HEK293 (cell line): ENCODE data around the gene AMBRA1.

Source experiments
- GLIS1 ChIP-seq: fragments of 450-650 bp; formaldehyde crosslinking; IDR thresholded peaks from 2 replicates; pipeline ENCODE4 v1.5.1; 2016; ENCODE audit warnings: missing biosample characterization, missing genetic modification characterization
- HOXA7 ChIP-seq: sonication (generic); formaldehyde crosslinking; IDR thresholded peaks from 2 replicates; pipeline ENCODE4 v1.8.1; 2022; ENCODE audit warnings: missing genetic modification reagents, borderline replicate concordance
- KLF7 ChIP-seq: fragments of 450-650 bp; formaldehyde crosslinking; IDR thresholded peaks from 2 replicates; pipeline ENCODE4 v1.5.1; 2016; ENCODE audit warnings: missing biosample characterization, missing genetic modification characterization, borderline replicate concordance
- MZF1 ChIP-seq: fragments of 450-650 bp; formaldehyde crosslinking; IDR thresholded peaks from 2 replicates; pipeline ENCODE4 v1.5.1; 2017; ENCODE audit warnings: missing biosample characterization, missing genetic modification characterization, borderline replicate concordance
- OSR2 ChIP-seq: fragments of 450-650 bp; formaldehyde crosslinking; IDR thresholded peaks from 2 replicates; pipeline ENCODE4 v1.5.1; 2016; ENCODE audit warnings: missing biosample characterization, missing genetic modification characterization
- OVOL3 ChIP-seq: fragments of 450-650 bp; formaldehyde crosslinking; IDR thresholded peaks from 2 replicates; pipeline ENCODE4 v1.5.1; 2016; ENCODE audit warnings: missing biosample characterization, missing genetic modification characterization
- PRDM10 ChIP-seq: fragments of 450-650 bp; formaldehyde crosslinking; IDR thresholded peaks from 2 replicates; pipeline ENCODE4 v1.5.1; 2016; ENCODE audit warnings: missing biosample characterization, missing genetic modification characterization
- RBAK ChIP-seq: fragments of 450-650 bp; formaldehyde crosslinking; IDR thresholded peaks from 2 replicates; pipeline ENCODE4 v1.5.1; 2016; ENCODE audit warnings: missing biosample characterization, missing genetic modification characterization
- SP7 ChIP-seq: fragments of 450-650 bp; formaldehyde crosslinking; IDR thresholded peaks from 2 replicates; pipeline ENCODE4 v1.5.1; 2016; ENCODE audit warnings: missing biosample characterization, missing genetic modification characterization
- ZBTB7A ChIP-seq: fragments of 450-650 bp; formaldehyde crosslinking; IDR thresholded peaks from 2 replicates; pipeline ENCODE4 v1.5.1; 2016; ENCODE audit warnings: low read depth, missing biosample characterization, missing genetic modification characterization
- ZIC2 ChIP-seq: fragments of 450-650 bp; formaldehyde crosslinking; IDR thresholded peaks from 2 replicates; pipeline ENCODE4 v1.5.1; 2016; ENCODE audit warnings: missing biosample characterization, missing genetic modification characterization
- ZNF112 ChIP-seq: fragments of 450-650 bp; formaldehyde crosslinking; IDR thresholded peaks from 2 replicates; pipeline ENCODE4 v1.5.0; 2017; ENCODE audit warnings: missing biosample characterization, missing genetic modification characterization
- ZNF16 ChIP-seq: fragments of 450-650 bp; formaldehyde crosslinking; IDR thresholded peaks from 2 replicates; pipeline ENCODE4 v1.5.1; 2016; ENCODE audit warnings: low read depth, missing biosample characterization, missing genetic modification characterization
- ZNF266 ChIP-seq: fragments of 450-650 bp; formaldehyde crosslinking; IDR thresholded peaks from 2 replicates; pipeline ENCODE4 v1.5.1; 2016; ENCODE audit warnings: missing biosample characterization, missing genetic modification characterization, low read depth
- ZNF311 ChIP-seq: fragments of 450-650 bp; formaldehyde crosslinking; IDR thresholded peaks from 2 replicates; pipeline ENCODE4 v1.5.1; 2017; ENCODE audit warnings: missing biosample characterization, missing genetic modification characterization, borderline replicate concordance
- ZNF366 ChIP-seq: fragments of 450-650 bp; formaldehyde crosslinking; conservative IDR thresholded peaks from 2 replicates; pipeline ENCODE4 v1.5.1; 2016; ENCODE audit warnings: missing biosample characterization, missing genetic modification characterization
- ZNF423 ChIP-seq: fragments of 450-650 bp; formaldehyde crosslinking; IDR thresholded peaks from 2 replicates; pipeline ENCODE4 v1.5.1; 2016; ENCODE audit warnings: missing biosample characterization, missing genetic modification characterization
- ZNF426 ChIP-seq: fragments of 450-650 bp; formaldehyde crosslinking; IDR thresholded peaks from 2 replicates; pipeline ENCODE4 v1.5.1; 2017; ENCODE audit warnings: missing biosample characterization, missing genetic modification characterization, mild to moderate bottlenecking, inconsistent platforms, moderate library complexity
- ZNF529 ChIP-seq: fragments of 450-650 bp; formaldehyde crosslinking; IDR thresholded peaks from 2 replicates; pipeline ENCODE4 v1.5.1; 2017; ENCODE audit warnings: missing genetic modification characterization, missing biosample characterization; ENCODE audit not compliant: insufficient replicate concordance
- ZNF530 ChIP-seq: fragments of 450-650 bp; formaldehyde crosslinking; IDR thresholded peaks from 2 replicates; pipeline ENCODE4 v1.5.1; 2016; ENCODE audit warnings: low read depth, missing biosample characterization, missing genetic modification characterization
- ZNF555 ChIP-seq: fragments of 450-650 bp; formaldehyde crosslinking; conservative IDR thresholded peaks from 2 replicates; pipeline ENCODE4 v1.5.1; 2017; ENCODE audit warnings: missing biosample characterization, mild to moderate bottlenecking, missing genetic modification characterization, inconsistent platforms
- ZNF560 ChIP-seq: fragments of 450-650 bp; formaldehyde crosslinking; IDR thresholded peaks from 2 replicates; pipeline ENCODE4 v1.5.1; 2017; ENCODE audit warnings: missing biosample characterization, missing genetic modification characterization, borderline replicate concordance
- ZNF571 ChIP-seq: fragments of 450-650 bp; formaldehyde crosslinking; IDR thresholded peaks from 2 replicates; pipeline ENCODE4 v1.5.0; 2017; ENCODE audit warnings: missing biosample characterization, missing genetic modification characterization
- ZNF621 ChIP-seq: fragments of 450-650 bp; formaldehyde crosslinking; IDR thresholded peaks from 2 replicates; pipeline ENCODE4 v1.5.1; 2017; ENCODE audit warnings: missing biosample characterization, missing genetic modification characterization
- ZNF747 ChIP-seq: fragments of 450-650 bp; formaldehyde crosslinking; IDR thresholded peaks from 2 replicates; pipeline ENCODE4 v1.5.1; 2016; ENCODE audit warnings: missing biosample characterization, missing genetic modification characterization
- ZNF791 ChIP-seq: fragments of 450-650 bp; formaldehyde crosslinking; IDR thresholded peaks from 2 replicates; pipeline ENCODE4 v1.5.1; 2016; ENCODE audit warnings: missing biosample characterization, missing genetic modification characterization
- ZNF843 ChIP-seq: fragments of 450-650 bp; formaldehyde crosslinking; IDR thresholded peaks from 2 replicates; pipeline ENCODE4 v1.5.1; 2016; ENCODE audit warnings: missing biosample characterization, missing genetic modification characterization
- ZSCAN18 ChIP-seq: fragments of 450-650 bp; formaldehyde crosslinking; IDR thresholded peaks from 2 replicates; pipeline ENCODE4 v1.5.1; 2016; ENCODE audit warnings: missing biosample characterization, missing genetic modification characterization
- ZSCAN23 ChIP-seq: fragments of 450-650 bp; formaldehyde crosslinking; IDR thresholded peaks from 2 replicates; pipeline ENCODE4 v1.5.1; 2016; ENCODE audit warnings: missing biosample characterization, missing genetic modification characterization
- TF ChIP-seq, protein P1 (sequence below): fragments of 450-650 bp; formaldehyde crosslinking; IDR thresholded peaks from 2 replicates; pipeline ENCODE4 v1.5.1; 2016; ENCODE audit warnings: missing biosample characterization, missing genetic modification characterization
- TF ChIP-seq, protein P2 (sequence below): fragments of 450-650 bp; formaldehyde crosslinking; IDR thresholded peaks from 2 replicates; pipeline ENCODE4 v1.5.1; 2017; ENCODE audit warnings: missing biosample characterization, missing genetic modification characterization

The AMBRA1 gene

DNA sequence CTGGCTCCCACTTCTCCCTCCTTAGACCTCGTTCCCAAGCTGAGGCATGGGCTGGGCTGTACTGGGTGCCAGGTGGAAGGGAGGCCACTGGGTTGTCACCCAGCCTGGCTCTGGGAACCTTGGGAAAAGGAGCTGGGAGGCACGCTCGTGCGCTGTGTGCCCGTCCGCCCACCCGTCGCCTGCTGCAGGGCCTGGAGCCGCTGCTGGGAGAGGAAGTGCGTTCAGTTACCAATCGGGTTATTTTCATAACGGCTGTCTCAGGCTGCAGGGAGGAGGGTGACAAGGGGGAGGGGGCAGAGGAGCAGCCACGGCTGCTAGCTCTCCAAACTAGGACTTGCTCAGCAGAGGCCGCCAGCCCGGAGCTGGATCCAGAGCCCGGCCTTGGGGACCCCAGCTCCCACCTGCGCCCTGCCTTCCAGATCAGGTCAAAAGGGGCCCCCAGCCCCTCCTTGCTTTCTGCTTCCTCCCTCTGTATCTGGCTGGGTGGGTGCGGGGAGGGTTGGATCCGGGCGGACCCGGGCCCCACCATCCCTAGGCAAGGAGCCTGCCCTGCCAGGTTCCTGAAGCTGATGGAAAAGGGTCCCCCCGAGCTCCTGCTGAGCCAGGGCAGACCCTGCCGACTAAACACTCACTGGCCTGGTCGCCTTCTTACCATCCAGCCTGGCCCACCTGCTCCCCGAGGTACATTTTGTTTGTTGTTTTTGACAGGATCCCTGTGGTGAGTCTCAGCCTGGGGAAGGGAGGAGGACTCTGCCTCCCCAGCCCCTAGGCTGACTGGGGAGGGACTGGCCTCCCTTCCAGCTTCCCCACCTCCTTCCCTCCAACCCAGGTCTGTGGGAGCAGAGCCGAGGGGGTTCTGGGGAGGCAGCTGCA, 232.3 kb downstream of the AMBRA1 start (continued):
- TF ChIP-seq ZNF843 (tag by site-specific recombination), result no peak
- TF ChIP-seq ZNF423, result no peak
- no peak for TF ChIP-seq HOXA7
- TF ChIP-seq PRDM10 (tag by site-specific recombination), result no peak
- TF ChIP-seq, protein P1, sequence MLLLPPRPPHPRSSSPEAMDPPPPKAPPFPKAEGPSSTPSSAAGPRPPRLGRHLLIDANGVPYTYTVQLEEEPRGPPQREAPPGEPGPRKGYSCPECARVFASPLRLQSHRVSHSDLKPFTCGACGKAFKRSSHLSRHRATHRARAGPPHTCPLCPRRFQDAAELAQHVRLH (tag by site-specific recombination), result no peak
- no peak for TF ChIP-seq ZNF560 (tag by site-specific recombination)
- TF ChIP-seq ZNF791 (tag by site-specific recombination), result no peak
- no peak for TF ChIP-seq ZNF366 (tag by site-specific recombination)
- no peak for TF ChIP-seq ZSCAN18 (tag by site-specific recombination)
- TF ChIP-seq ZBTB7A (tag by site-specific recombination), result no peak
- 0 out of 2 replicates have a peak, but pooled peaks have one; percentile 43 for TF ChIP-seq OVOL3
- no peak for TF ChIP-seq ZNF426 (tag by site-specific recombination)
- TF ChIP-seq ZNF112 (tag by site-specific recombination), result no peak
- TF ChIP-seq MZF1 (tag by site-specific recombination), result no peak
- TF ChIP-seq ZNF530, result no peak
- no peak for TF ChIP-seq ZNF311
- TF ChIP-seq GLIS1 (tag by site-specific recombination), result no peak
- no peak for TF ChIP-seq SP7 (tag by site-specific recombination)
- TF ChIP-seq ZNF16 (tag by site-specific recombination), result no peak
- TF ChIP-seq RBAK (tag by site-specific recombination), result no peak
- no peak for TF ChIP-seq OSR2 (tag by site-specific recombination)
- TF ChIP-seq KLF7, result no peak
- TF ChIP-seq, protein P2, sequence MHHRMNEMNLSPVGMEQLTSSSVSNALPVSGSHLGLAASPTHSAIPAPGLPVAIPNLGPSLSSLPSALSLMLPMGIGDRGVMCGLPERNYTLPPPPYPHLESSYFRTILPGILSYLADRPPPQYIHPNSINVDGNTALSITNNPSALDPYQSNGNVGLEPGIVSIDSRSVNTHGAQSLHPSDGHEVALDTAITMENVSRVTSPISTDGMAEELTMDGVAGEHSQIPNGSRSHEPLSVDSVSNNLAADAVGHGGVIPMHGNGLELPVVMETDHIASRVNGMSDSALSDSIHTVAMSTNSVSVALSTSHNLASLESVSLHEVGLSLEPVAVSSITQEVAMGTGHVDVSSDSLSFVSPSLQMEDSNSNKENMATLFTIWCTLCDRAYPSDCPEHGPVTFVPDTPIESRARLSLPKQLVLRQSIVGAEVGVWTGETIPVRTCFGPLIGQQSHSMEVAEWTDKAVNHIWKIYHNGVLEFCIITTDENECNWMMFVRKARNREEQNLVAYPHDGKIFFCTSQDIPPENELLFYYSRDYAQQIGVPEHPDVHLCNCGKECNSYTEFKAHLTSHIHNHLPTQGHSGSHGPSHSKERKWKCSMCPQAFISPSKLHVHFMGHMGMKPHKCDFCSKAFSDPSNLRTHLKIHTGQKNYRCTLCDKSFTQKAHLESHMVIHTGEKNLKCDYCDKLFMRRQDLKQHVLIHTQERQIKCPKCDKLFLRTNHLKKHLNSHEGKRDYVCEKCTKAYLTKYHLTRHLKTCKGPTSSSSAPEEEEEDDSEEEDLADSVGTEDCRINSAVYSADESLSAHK, result no peak
- TF ChIP-seq ZIC2 (tag by site-specific recombination), result peak; percentile 23
- TF ChIP-seq ZSCAN23 (tag by site-specific recombination), result no peak
- no peak for TF ChIP-seq ZNF621 (tag by site-specific recombination)
- no peak for TF ChIP-seq ZNF555 (tag by site-specific recombination)
- no peak for TF ChIP-seq ZNF529
- no peak for TF ChIP-seq ZNF266 (tag by site-specific recombination)
- no peak for TF ChIP-seq ZNF747 (tag by site-specific recombination)
- TF ChIP-seq ZNF571 (tag by site-specific recombination), result no peak
